MCF 10A (cell line): Measurements from ENCODE around the gene LTF. TPM values are rescaled to one million over a fixed set of nuclear protein-coding genes. Genes with fewer than 3 reads are reported as not detected.

ENCODE experiments used
- BruUV-seq: library from RNA; stranded (reverse); fragments of 400-500 nt; replicated peaks from 2 replicates; lab custom pipeline; 2021; lab: Mats Ljungman, UMichigan
- CTCF ChIA-PET: fragments of 300-600 bp; sonication (Branson Sonifier 250); formaldehyde crosslinking; extraction: SDS; loops from one replicate; lab custom pipeline; 2021; ENCODE audit warnings: antibody characterized with exemption, inconsistent platforms; lab: Yijun Ruan, JAX
- POLR2A ChIA-PET: fragments of 300-600, 350-650 bp; sonication (Branson Sonifier 250); formaldehyde crosslinking; extraction: SDS; loops from one replicate; lab custom pipeline; 2020; ENCODE audit warnings: antibody characterized with exemption, inconsistent platforms; lab: Yijun Ruan, JAX
- DNase-seq: peaks from one replicate; pipeline ENCODE4 v3.0.0-alpha.2; 2018; ENCODE audit not compliant: unreplicated experiment
- H3K27ac Mint-ChIP-seq: one replicate; pipeline ENCODE4 v1.8.0; 2022; ENCODE audit warnings: mild to moderate bottlenecking, low read depth, mixed read lengths; ENCODE audit not compliant: unreplicated experiment
- H3K27me3 Mint-ChIP-seq: one replicate; pipeline ENCODE4 v1.8.0; 2022; ENCODE audit warnings: mixed read lengths; ENCODE audit not compliant: insufficient read depth, unreplicated experiment
- H3K36me3 Mint-ChIP-seq: one replicate; pipeline ENCODE4 v1.8.0; 2022; ENCODE audit warnings: mild to moderate bottlenecking, moderate library complexity, mixed read lengths; ENCODE audit not compliant: insufficient read depth, unreplicated experiment
- H3K4me1 Mint-ChIP-seq: one replicate; pipeline ENCODE4 v1.8.0; 2022; ENCODE audit warnings: mixed read lengths; ENCODE audit not compliant: insufficient read depth, unreplicated experiment
- H3K4me3 Mint-ChIP-seq: one replicate; pipeline ENCODE4 v1.8.0; 2022; ENCODE audit warnings: mild to moderate bottlenecking, moderate library complexity, mixed read lengths; ENCODE audit not compliant: unreplicated experiment
- H3K9me3 Mint-ChIP-seq: one replicate; pipeline ENCODE4 v1.8.0; 2022; ENCODE audit warnings: mixed read lengths; ENCODE audit not compliant: unreplicated experiment
- CTCF ChIP-seq: fragments of 200-600 bp; IDR thresholded peaks from one replicate; pipeline ENCODE4 v1.8.0; 2022; ENCODE audit warnings: antibody characterized with exemption, mild to moderate bottlenecking; ENCODE audit not compliant: unreplicated experiment
- intact Hi-C: fragments of 100-400 bp; cut with micrococcal nuclease; formaldehyde crosslinking; loops from 2 replicates; pipeline ENCODE4 v1.14.1; 2022
- total RNA-seq: library from RNA; stranded (reverse); gene quantifications from 2 replicates; pipeline ENCODE4 v1.2.3, GENCODE V29; 2022

The LTF gene
- total RNA-seq, 1 experiment from 2014 or later = not detected

GRCh38 chr3:46417841-46418611 is 46.7 kb downstream of the LTF start:
- H3K4me1 Mint-ChIP-seq = peaks cover 8% of the 10 kb centered on the region
- no peak overlapping the region for H3K27ac Mint-ChIP-seq
- no TSS peak for BruUV-seq
- H3K9me3 Mint-ChIP-seq = no peaks in the 10 kb centered on the region
- intact Hi-C loops = no loop called here
- no peak for DNase-seq
- POLR2A ChIA-PET = no interaction called here
- H3K36me3 Mint-ChIP-seq = no peaks in the 10 kb centered on the region
- TF ChIP-seq CTCF = no peak
- no peak overlapping the region for H3K4me3 Mint-ChIP-seq
- no peaks in the 10 kb centered on the region for H3K27me3 Mint-ChIP-seq
- CTCF ChIA-PET = interaction anchor here (1.3 kb wide), 1 partner anchor 25 kb away, joined by 3 read pairs; no protein-coding TSS in a partner anchor

GRCh38 chr3:46416811-46417510 is 47.7 kb downstream of the LTF start:
- Mint-ChIP-seq H3K4me3 (no peak overlapping the region), H3K4me1 (no peaks in the 10 kb centered on the region), H3K27ac (no peak overlapping the region), H3K27me3 (no peaks in the 10 kb centered on the region), H3K9me3 (no peaks in the 10 kb centered on the region), H3K36me3 (no peaks in the 10 kb centered on the region)
- POLR2A ChIA-PET = no interaction called here
- CTCF ChIA-PET = interaction anchor here (1.3 kb wide), 1 partner anchor 26 kb away, joined by 3 read pairs; no protein-coding TSS in a partner anchor
- no peak for DNase-seq
- no TSS peak for BruUV-seq
- TF ChIP-seq CTCF = no peak
- intact Hi-C loops = no loop called here

- no peaks in the 10 kb centered on the region for H3K27me3 Mint-ChIP-seq
- no peaks in the 10 kb centered on the region for H3K9me3 Mint-ChIP-seq
- TF ChIP-seq CTCF = no peak
- intact Hi-C loops = no loop called here
- H3K27ac Mint-ChIP-seq = no peak overlapping the region
- POLR2A ChIA-PET = no interaction called here
- H3K36me3 Mint-ChIP-seq = no peaks in the 10 kb centered on the region
- H3K4me1 Mint-ChIP-seq = no peaks in the 10 kb centered on the region
- BruUV-seq = no TSS peak
- CTCF ChIA-PET = no interaction called here
- DNase-seq = no peak
- no peak overlapping the region for H3K4me3 Mint-ChIP-seq
These were observed 48.4 kb downstream of the LTF start for GRCh38 chr3:46416125-46416810.

GRCh38 chr3:46414739-46415138 is 50.0 kb downstream of the LTF start:
- TF ChIP-seq CTCF = no peak
- no TSS peak for BruUV-seq
- Mint-ChIP-seq H3K27ac (no peak overlapping the region), H3K9me3 (no peaks in the 10 kb centered on the region), H3K36me3 (no peaks in the 10 kb centered on the region), H3K4me1 (no peaks in the 10 kb centered on the region), H3K27me3 (no peaks in the 10 kb centered on the region), H3K4me3 (no peak overlapping the region)
- CTCF ChIA-PET = no interaction called here
- no peak for DNase-seq
- intact Hi-C loops = no loop called here
- POLR2A ChIA-PET = interaction anchor here (0.6 kb wide), 1 partner anchor 15 kb away, joined by 3 read pairs; no protein-coding TSS in a partner anchor
